AG04450 (cell line): ENCODE measurements around the gene ZNF280A. TPM values are rescaled to one million over a fixed set of nuclear protein-coding genes. Genes with fewer than 3 reads are reported as not detected.
"Not testable (repeated sequence)": the region's sequence is repeated elsewhere in the genome, so short reads cannot be mapped to it uniquely, and the experiment has no call there.

Experiments used
- CTCF ChIA-PET: fragments of 300-600, 350-600 bp; formaldehyde crosslinking; extraction: SDS; loops from one replicate; lab custom pipeline; 2022; ENCODE audit warnings: antibody characterized with exemption, inconsistent platforms; lab: Charles Lee
- POLR2A ChIA-PET: fragments of 350-600 bp; formaldehyde crosslinking; extraction: SDS; loops from one replicate; lab custom pipeline; 2021; ENCODE audit warnings: antibody characterized with exemption, inconsistent platforms; lab: Yijun Ruan, JAX
- DNase-seq: peaks from one replicate; pipeline ENCODE4 v3.0.0-alpha.2; 2011; ENCODE audit warnings: low read depth, low spot score
- H3K27ac ChIP-seq: one replicate; pipeline ENCODE4 v1.5.1; 2012; ENCODE audit warnings: low read depth, low read length, control low read depth
- H3K27me3 ChIP-seq: one replicate; pipeline ENCODE4 v1.6.0; 2012; ENCODE audit warnings: low read length; ENCODE audit not compliant: control insufficient read depth, insufficient read depth
- H3K4me3 ChIP-seq: 2 replicates; pipeline ENCODE4 v1.5.1; 2011; ENCODE audit warnings: mild to moderate bottlenecking, low read depth, low read length, control low read depth
- H3K9me3 ChIP-seq: 2 replicates; pipeline ENCODE4 v1.5.1; 2012; ENCODE audit warnings: low read length; ENCODE audit not compliant: control insufficient read depth, insufficient read depth
- CTCF ChIP-seq: IDR thresholded peaks from 2 replicates; pipeline ENCODE4 v1.5.1; 2011; ENCODE audit warnings: low read depth, low read length, control low read depth, inconsistent platforms
- polyA plus RNA-seq: library from polyadenylated mRNA; depleted of rRNA; stranded (reverse); fragments of >200 nt; gene quantifications from 2 replicates; pipeline ENCODE4 v1.2.3, GENCODE V29; 2011

Gene ZNF280A
- polyA plus RNA-seq, 1 experiment, result not detected

- Histone ChIP-seq H3K4me3 (no peak overlapping the region), H3K27ac (no peak overlapping the region), H3K27me3 (no peaks in the 10 kb centered on the region), H3K9me3 (no peaks in the 10 kb centered on the region)
- TF ChIP-seq CTCF, result no peak
- POLR2A ChIA-PET, result no interaction called here
- CTCF ChIA-PET, result no interaction called here
- no peak for DNase-seq
Measured at GRCh38 chr22:22536515-22536914, 16.4 kb upstream of the ZNF280A start.

- Histone ChIP-seq H3K27me3 (no peaks in the 10 kb centered on the region), H3K27ac (no peak overlapping the region), H3K9me3 (no peaks in the 10 kb centered on the region), H3K4me3 (no peak overlapping the region)
- no peak for DNase-seq
- no peak for TF ChIP-seq CTCF
- ChIA-PET CTCF (no interaction called here), POLR2A (no interaction called here)
Measured at GRCh38 chr22:22535662-22536061, 15.6 kb upstream of the ZNF280A start.

DNA sequence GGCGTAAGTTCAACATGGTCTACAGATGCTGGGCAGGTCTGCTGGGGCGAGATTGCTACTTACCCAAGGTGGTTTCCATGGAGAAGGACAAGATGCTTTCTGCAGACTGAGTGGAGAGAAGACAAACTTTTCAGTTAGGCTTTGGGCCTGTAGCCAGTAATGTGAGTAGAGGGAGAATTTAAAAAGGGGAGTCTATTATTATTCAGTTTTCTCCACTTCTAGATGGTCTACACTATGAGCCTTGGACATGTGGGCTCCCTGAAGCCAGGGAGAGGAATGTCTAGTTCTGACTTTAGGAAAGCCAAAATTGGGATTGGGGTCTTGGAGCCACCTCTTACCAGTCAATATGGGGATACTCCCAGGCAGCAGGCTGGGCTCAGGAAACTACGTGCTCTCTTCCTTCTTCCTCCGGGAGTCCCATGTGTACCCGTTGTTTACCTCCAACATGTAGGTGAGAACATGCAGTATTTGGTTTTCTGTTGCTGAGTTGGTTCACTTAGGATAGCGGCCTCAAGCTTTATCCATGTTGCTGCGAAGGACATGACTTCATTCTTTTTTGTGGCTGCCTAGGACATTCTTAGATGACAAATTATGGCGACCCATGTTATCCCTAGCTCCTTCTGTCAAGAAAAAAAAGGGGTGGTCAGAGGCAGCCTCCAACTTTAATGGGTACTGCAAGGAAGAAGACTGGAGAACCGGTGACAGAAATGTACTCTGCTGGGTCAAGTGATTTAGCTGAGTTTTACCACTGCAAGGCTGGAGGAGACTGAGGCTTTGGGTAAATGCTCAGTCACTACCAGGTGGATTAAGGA, 14.7 kb upstream of the ZNF280A start:
- no peak overlapping the region for H3K27ac ChIP-seq
- ChIA-PET CTCF (no interaction called here), POLR2A (no interaction called here)
- no peaks in the 10 kb centered on the region for H3K27me3 ChIP-seq
- H3K4me3 ChIP-seq, result no peak overlapping the region
- TF ChIP-seq CTCF, result no peak
- DNase-seq, result no peak
- no peaks in the 10 kb centered on the region for H3K9me3 ChIP-seq

DNA sequence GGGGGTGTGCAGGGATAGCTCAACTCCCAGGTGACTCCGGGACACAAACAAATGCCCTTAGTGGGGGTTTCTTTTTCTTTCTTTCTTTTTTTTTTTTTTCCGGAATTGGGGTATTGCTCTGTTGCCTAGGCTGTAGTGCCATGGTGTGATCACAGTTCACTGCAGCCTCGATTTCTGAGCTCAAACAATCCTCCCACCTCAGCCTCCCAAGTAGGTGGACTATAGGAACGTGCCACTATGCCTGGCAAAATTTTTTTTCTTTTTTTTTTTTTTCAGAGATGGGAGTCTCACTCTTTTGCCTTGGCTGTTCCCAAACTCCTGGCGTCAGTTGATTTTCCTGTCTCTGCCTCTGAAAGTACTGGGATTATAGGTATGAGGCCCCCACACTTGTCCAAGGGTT, 13.8 kb upstream of the ZNF280A start:
- CTCF ChIA-PET, result interaction anchor here (0.6 kb wide), 1 partner anchor 57 kb away, joined by 4 read pairs; no protein-coding TSS in a partner anchor
- POLR2A ChIA-PET, result no interaction called here
- no peak for DNase-seq
- TF ChIP-seq CTCF, result no peak
- Histone ChIP-seq H3K9me3 (no peaks in the 10 kb centered on the region), H3K27ac (no peak overlapping the region), H3K27me3 (no peaks in the 10 kb centered on the region), H3K4me3 (no peak overlapping the region)

- H3K27ac ChIP-seq, result no peak overlapping the region
- CTCF ChIA-PET, result interaction anchor here (0.6 kb wide), 1 partner anchor 57 kb away, joined by 4 read pairs; no protein-coding TSS in a partner anchor
- no peak overlapping the region for H3K4me3 ChIP-seq
- POLR2A ChIA-PET, result no interaction called here
- H3K9me3 ChIP-seq, result no peaks in the 10 kb centered on the region
- no peaks in the 10 kb centered on the region for H3K27me3 ChIP-seq
- DNase-seq, result no peak
- TF ChIP-seq CTCF, result no peak
Measured at GRCh38 chr22:22533417-22533816, 13.3 kb upstream of the ZNF280A start.

- POLR2A ChIA-PET, CTCF ChIA-PET, H3K27ac ChIP-seq, H3K4me3 ChIP-seq, H3K9me3 ChIP-seq, DNase-seq, H3K27me3 ChIP-seq: not testable (repeated sequence)
Measured at GRCh38 chr22:22532547-22533071, 12.5 kb upstream of the ZNF280A start.
